ENCODE data around the gene ARHGAP23. TPM values are rescaled to one million over a fixed set of nuclear protein-coding genes. Genes with fewer than 3 reads are reported as not detected.

Gene ARHGAP23
- total RNA-seq, 4 donors from 2014 or later, result 8.2 to 37.7 (median 12.3) TPM

DNA sequence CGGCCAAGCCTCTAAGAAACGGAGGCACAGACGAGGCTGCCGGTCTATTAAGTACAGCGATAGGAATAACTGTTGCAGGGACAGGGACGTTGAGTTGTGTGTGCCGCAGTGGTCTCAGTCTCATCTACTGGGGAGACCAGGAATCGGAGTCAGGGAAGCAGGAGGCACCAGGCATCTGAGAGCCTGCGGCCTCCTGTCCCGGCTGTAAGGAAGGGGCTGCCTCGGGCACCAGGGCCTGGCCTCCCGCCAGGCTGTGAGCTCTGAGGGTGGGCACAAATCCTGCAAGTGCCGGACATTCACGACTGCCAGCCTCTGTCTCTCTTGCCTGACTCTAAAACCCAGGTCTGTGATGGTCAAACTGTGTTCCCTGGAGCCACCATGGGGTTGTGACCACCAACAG is 76.0 kb downstream of the ARHGAP23 start:
- TF ChIP-seq, protein P1, sequence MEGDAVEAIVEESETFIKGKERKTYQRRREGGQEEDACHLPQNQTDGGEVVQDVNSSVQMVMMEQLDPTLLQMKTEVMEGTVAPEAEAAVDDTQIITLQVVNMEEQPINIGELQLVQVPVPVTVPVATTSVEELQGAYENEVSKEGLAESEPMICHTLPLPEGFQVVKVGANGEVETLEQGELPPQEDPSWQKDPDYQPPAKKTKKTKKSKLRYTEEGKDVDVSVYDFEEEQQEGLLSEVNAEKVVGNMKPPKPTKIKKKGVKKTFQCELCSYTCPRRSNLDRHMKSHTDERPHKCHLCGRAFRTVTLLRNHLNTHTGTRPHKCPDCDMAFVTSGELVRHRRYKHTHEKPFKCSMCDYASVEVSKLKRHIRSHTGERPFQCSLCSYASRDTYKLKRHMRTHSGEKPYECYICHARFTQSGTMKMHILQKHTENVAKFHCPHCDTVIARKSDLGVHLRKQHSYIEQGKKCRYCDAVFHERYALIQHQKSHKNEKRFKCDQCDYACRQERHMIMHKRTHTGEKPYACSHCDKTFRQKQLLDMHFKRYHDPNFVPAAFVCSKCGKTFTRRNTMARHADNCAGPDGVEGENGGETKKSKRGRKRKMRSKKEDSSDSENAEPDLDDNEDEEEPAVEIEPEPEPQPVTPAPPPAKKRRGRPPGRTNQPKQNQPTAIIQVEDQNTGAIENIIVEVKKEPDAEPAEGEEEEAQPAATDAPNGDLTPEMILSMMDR (IDR thresholded peaks at IDR 0.05; ENCODE audit: low read depth), result no peak

DNA sequence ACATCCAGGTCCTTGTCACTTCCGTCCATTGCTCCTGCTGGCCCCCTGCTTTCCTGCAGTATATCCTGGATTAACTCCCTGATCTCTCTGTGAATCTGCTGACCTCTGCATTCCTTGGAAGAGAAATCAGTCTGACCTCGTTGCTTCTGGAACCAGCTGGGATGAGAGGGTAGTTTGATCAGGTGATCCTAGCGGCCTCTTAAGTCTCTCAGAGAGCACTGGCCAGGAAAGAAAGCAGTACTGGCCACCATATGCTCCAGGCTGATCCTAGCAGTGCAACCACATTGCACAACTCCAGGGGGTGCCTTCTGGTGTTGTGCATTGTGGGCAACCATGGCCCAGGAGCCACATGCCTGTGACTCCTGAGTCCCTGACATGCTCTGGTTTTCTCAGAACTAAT is 79.2 kb downstream of the ARHGAP23 start:
- TF ChIP-seq, protein P1 (IDR thresholded peaks at IDR 0.05; ENCODE audit: low read depth), result no peak

DNA sequence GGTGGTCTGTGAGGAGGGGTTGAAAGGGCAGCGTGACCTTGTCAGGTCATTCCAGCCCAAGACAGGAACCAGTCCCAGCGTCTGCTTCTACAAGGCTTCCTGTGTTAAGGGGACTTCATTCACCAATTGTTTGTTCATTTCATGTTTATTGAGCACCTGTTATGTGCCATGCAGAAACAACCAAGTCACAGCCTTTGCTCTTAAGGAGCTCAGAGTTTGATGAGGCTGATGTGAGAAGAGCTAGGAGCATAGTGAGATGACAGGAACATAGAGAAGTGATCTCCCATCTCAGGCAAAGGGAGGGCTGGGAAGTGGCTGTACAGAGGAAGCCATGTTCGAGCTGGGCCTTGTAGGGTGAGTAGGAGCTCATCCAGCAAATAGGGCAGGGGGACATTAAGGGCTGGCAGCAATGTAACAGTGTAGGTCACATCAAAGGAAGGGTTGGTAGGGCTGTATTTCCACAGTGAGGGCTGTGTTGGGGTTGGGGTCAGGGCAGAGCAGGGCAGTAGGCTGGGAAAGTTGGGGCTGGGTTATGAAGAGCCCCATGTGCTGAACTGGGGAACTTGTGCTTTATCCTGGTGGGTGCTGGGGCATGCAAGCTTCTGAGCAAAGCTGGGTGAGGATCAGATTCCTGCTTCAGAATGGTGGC is 79.8 kb downstream of the ARHGAP23 start:
- TF ChIP-seq, protein P1 (IDR thresholded peaks at IDR 0.05; ENCODE audit: low read depth), result no peak

DNA sequence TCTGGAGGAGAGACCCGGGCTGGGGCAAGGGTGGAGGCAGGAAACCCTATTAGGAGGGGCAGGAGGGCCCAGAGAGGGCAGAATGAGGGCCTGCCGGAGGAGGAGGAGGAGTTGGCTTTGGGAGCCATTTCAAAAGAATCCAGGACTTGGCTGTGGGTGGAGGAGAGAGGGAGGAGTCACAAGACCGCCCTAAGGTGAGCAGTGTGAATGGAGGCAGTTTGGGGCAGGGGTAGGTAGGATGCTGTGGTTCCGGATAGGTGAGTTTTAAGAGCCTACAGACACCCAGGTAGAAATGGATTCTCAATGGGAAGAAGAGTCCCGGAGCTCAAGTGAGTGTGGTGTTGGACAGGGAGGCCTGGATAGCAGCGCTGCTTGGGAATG is 80.3 kb downstream of the ARHGAP23 start:
- TF ChIP-seq, protein P1 (IDR thresholded peaks at IDR 0.05; ENCODE audit: low read depth), result no peak

DNA sequence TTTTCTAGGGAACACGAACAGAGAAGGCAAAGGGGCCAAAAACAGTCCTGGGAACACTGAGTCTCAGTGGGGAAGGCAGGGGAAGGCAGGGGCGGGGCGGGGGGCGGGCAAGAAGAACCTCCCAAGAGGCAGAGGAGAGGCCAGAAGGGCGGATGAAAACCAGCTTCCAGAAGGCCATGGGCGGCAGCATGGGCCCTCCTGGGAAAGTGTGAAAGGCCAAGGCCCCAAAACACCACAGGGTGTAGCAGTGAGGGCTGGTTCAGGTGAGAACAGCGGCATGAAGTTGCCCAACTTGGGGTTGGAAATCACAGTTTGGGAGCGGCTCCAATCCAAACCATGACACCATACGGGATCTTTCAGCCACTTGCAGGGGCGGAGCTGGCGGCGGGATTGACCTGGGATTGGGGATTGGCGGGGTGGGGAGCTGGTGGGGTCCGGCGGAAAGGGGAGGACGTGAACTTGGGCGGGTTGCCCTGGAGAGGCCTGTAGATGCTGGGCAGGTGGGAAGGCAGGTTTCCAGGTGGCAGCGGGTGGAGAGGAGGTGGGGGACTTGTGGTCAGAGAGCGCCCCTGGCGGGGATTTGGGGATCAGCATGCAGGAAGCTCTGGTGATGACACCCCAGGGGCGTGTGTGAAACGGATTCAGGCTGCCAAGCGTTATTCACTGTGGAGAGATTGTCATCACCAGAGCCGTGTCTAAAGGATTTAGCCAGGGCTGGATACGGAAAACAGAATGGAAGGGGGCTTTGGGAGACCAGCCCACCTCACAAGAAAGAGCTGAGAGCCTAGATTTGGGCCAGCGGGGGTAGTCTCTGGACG is 80.9 kb downstream of the ARHGAP23 start:
- TF ChIP-seq, protein P1 (IDR thresholded peaks at IDR 0.05; ENCODE audit: low read depth), result no peak

DNA sequence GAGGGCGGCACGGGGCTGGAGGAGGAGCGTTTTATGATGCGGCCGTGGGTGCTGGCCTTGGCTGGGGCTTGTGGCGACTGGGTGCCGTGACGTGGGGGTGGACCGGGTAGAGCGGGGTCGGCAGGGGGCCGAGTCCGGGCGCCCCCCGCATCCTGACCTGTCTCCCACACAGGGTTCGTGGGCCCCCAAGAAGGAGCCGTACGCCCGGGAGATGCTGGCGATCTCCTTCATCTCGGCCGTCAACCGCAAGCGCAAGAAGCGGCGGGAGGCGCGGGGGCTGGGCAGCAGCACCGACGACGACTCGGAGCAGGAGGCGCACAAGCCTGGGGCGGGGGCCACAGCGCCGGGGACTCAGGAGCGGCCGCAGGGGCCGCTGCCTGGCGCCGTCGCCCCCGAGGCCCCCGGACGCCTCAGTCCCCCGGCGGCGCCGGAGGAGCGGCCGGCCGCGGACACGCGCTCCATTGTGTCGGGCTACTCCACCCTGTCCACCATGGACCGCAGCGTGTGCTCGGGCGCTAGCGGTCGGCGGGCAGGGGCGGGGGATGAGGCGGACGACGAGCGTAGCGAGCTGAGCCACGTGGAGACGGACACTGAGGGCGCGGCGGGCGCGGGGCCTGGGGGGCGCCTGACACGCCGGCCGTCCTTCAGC is 81.6 kb downstream of the ARHGAP23 start:
- TF ChIP-seq, protein P1 (IDR thresholded peaks at IDR 0.05; ENCODE audit: low read depth), result no peak

Data from subcutaneous adipose tissue (tissue), 4 donors.